Naive thymus-derived CD4-positive, alpha-beta T cell (primary cell): ENCODE results near the gene TP73. TPM values are rescaled to one million over a fixed set of nuclear protein-coding genes. Genes with fewer than 3 reads are reported as not detected.

Source experiments
- ATAC-seq: fragments of 150-1000 bp; cut with Tn5 transposase; 2 replicates; pipeline ENCODE4 v1.10.0; 2021; ENCODE audit warnings: mild to moderate bottlenecking, moderate library complexity
- CTCF ChIA-PET: fragments of 350-600 bp; sonication (Branson Sonifier 250); formaldehyde crosslinking; loops from one replicate; lab custom pipeline; 2021; ENCODE audit warnings: antibody characterized with exemption; lab: Charles Lee
- POLR2A ChIA-PET: fragments of 350-600 bp; sonication (Branson Sonifier 250); formaldehyde crosslinking; loops from one replicate; lab custom pipeline; 2021; ENCODE audit warnings: antibody characterized with exemption, inconsistent platforms; lab: Charles Lee
- DNase-seq, 9 donors: peaks; one replicate each; pipeline versions ENCODE4 v3.0.0 to v3.0.0-alpha.2; 2020 to 2022; ENCODE audit warnings: mixed read lengths in 1 of 9
- H3K27ac ChIP-seq: one replicate; pipeline ENCODE4 v1.7.0; 2013; ENCODE audit warnings: mild to moderate bottlenecking, low read depth, low read length, moderate library complexity
- H3K27me3 ChIP-seq, 2 donors: one replicate each; pipeline ENCODE4 v1.7.0; 2013; ENCODE audit warnings: low read length in 2 of 2, mild to moderate bottlenecking in 2 of 2, moderate library complexity in 2 of 2; ENCODE audit not compliant: control insufficient read depth in 2 of 2, insufficient read depth in 2 of 2
- H3K36me3 ChIP-seq, 3 experiments: 1 replicate in 2 of 3; 2 replicates in 1 of 3; pipeline ENCODE4 v1.7.0; 2013; ENCODE audit warnings: low read length in 3 of 3, mild to moderate bottlenecking in 3 of 3, moderate library complexity in 1 of 3; ENCODE audit not compliant: insufficient read depth in 3 of 3, control insufficient read depth in 2 of 3
- H3K4me1 ChIP-seq, 2 donors: one replicate each; pipeline ENCODE4 v1.7.0; 2013; ENCODE audit warnings: low read length in 2 of 2, mild to moderate bottlenecking in 2 of 2, moderate library complexity in 1 of 2; ENCODE audit not compliant: control insufficient read depth in 2 of 2, insufficient read depth in 2 of 2
- H3K4me3 ChIP-seq: 2 replicates; pipeline ENCODE4 v1.7.0; 2013; ENCODE audit warnings: mild to moderate bottlenecking, low read length
- H3K9me3 ChIP-seq, 3 experiments: 1 replicate in 2 of 3; 2 replicates in 1 of 3; pipeline ENCODE4 v1.7.0; 2013; ENCODE audit warnings: low read length in 3 of 3; ENCODE audit not compliant: control insufficient read depth in 2 of 3
- H3K27ac Mint-ChIP-seq, 9 donors: one replicate each; pipeline ENCODE4 v1.8.0; 2020 to 2022; ENCODE audit warnings: mixed read lengths in 9 of 9, mild to moderate bottlenecking in 8 of 9, moderate library complexity in 5 of 9, inconsistent platforms in 2 of 9
- H3K27me3 Mint-ChIP-seq, 5 donors: one replicate each; pipeline ENCODE4 v1.8.0; 2021 to 2022; ENCODE audit warnings: mixed read lengths in 5 of 5, mild to moderate bottlenecking in 1 of 5
- H3K36me3 Mint-ChIP-seq, 5 donors: one replicate each; pipeline ENCODE4 v1.8.0; 2020 to 2022; ENCODE audit warnings: mixed read lengths in 5 of 5, mild to moderate bottlenecking in 3 of 5, inconsistent platforms in 1 of 5
- H3K4me1 Mint-ChIP-seq, 7 donors: one replicate each; pipeline ENCODE4 v1.8.0; 2020 to 2022; ENCODE audit warnings: mixed read lengths in 7 of 7, mild to moderate bottlenecking in 3 of 7, inconsistent platforms in 1 of 7
- H3K4me3 Mint-ChIP-seq, 10 donors: one replicate each; pipeline ENCODE4 v1.8.0; 2020 to 2022; ENCODE audit warnings: mild to moderate bottlenecking in 10 of 10, mixed read lengths in 10 of 10, moderate library complexity in 6 of 10, inconsistent platforms in 2 of 10
- H3K9me3 Mint-ChIP-seq, 11 donors: one replicate each; pipeline ENCODE4 v1.8.0; 2020 to 2022; ENCODE audit warnings: mixed read lengths in 11 of 11, mild to moderate bottlenecking in 4 of 11, inconsistent platforms in 1 of 11, moderate library complexity in 1 of 11
- intact Hi-C, 2 donors: fragments of 100-400 bp; cut with micrococcal nuclease; formaldehyde crosslinking; loops; one replicate each; pipeline ENCODE4 v1.15.1; 2023
- polyA plus RNA-seq, 2 donors: library from polyadenylated mRNA; unstranded; fragments of 300-500 nt; fragmentation: Illumina TruSeq; gene quantifications; one replicate each; pipeline ENCODE4 v1.2.3, GENCODE V29; 2021
- total RNA-seq, 6 experiments: library from RNA in 5 of 6; stranded (reverse) in 5 of 6; gene quantifications; 1 replicate in 5 of 6; 2 replicates in 1 of 6; pipeline ENCODE4 v1.2.3 and lab custom pipeline; 2021 to 2026

Gene TP73
- total and polyA plus RNA-seq, 7 experiments from 2014 or later, result 0.03 to 2.4 (median 0.15) TPM; not detected in 2

DNA sequence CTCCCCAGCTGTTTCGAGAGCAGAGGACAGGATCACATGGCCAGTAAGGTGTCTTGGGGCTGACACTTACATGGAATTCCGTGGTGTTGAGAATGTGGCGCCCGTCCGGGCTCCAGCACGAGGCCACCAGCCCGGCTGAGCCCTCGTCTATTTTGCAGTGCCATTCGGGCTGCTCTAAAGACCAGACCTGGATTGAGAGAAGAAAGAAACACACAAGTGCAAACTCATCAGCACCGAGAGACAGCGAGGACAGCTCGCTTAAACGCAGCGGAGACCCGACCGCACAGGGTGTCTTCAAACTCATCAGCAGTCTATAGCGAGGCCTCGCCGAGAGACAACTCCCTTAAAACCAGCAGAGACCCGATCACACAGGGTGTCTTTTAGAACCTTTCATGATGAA is 5.7 kb upstream of the TP73 start:
- Histone ChIP-seq H3K9me3 (no peaks in the 10 kb centered on the region), H3K27ac (no peak overlapping the region), H3K4me3 (no peak overlapping the region), H3K36me3 (peaks cover 0 to 39% (median 0%) of the 10 kb centered on the region in 3 experiments), H3K4me1 (peaks cover 11 to 16% of the 10 kb centered on the region in 2 donors), H3K27me3 (peaks cover 0 to 11% of the 10 kb centered on the region in 2 donors)
- peak overlapping the region in 1 of 10 donors; percentile 7 for H3K4me3 Mint-ChIP-seq
- peaks cover 0 to 35% (median 13%) of the 10 kb centered on the region in 5 donors for H3K36me3 Mint-ChIP-seq
- H3K9me3 Mint-ChIP-seq, result no peaks in the 10 kb centered on the region
- H3K4me1 Mint-ChIP-seq, result peaks cover 19 to 37% (median 30%) of the 10 kb centered on the region in 7 donors
- ChIA-PET POLR2A (interaction anchor here (1.0 kb wide), 1 partner anchor 18 kb away, joined by 6 read pairs; no protein-coding TSS in a partner anchor), CTCF (no interaction called here)
- ATAC-seq (no peak), DNase-seq (no peak)
- intact Hi-C loops, result no loop called here
- H3K27ac Mint-ChIP-seq, result no peak overlapping the region
- peaks cover 0 to 14% (median 12%) of the 10 kb centered on the region in 5 donors for H3K27me3 Mint-ChIP-seq

GRCh38 chr1:3649342-3650247 is 2.7 kb upstream of the TP73 start, which contains the start of gene WRAP73:
WRAP73 (minus strand) TSS chr1:3650103; CDS start chr1:3649999, 104 bp downstream.
- Mint-ChIP-seq H3K27ac (peak within 1 kb of the TSS in 8 of 9 donors; percentile 2 to 82 (median 66)), H3K9me3 (no peaks in the 10 kb centered on the region), H3K4me3 (peak within 1 kb of the TSS; percentile 79 to 91 (median 87)), H3K4me1 (peaks cover 13 to 37% (median 33%) of the 10 kb centered on the region in 7 donors), H3K36me3 (peaks cover 0 to 18% (median 9%) of the 10 kb centered on the region in 5 donors), H3K27me3 (peaks cover 16 to 28% (median 28%) of the 10 kb centered on the region in 5 donors)
- Histone ChIP-seq H3K27ac (peak within 1 kb of the TSS; percentile 76), H3K27me3 (peaks cover 3 to 20% of the 10 kb centered on the region in 2 donors), H3K4me1 (peaks cover 11 to 16% of the 10 kb centered on the region in 2 donors), H3K36me3 (peaks cover 0 to 27% (median 0%) of the 10 kb centered on the region in 3 experiments), H3K9me3 (no peaks in the 10 kb centered on the region), H3K4me3 (peak within 1 kb of the TSS; percentile 63)
- peak; percentile 99 for ATAC-seq
- ChIA-PET POLR2A (interaction anchor here (0.8 to 1.9 kb wide), 3 partner anchors 20 to 81 kb away, joined by 4 to 10 read pairs (median 5); no protein-coding TSS in a partner anchor), CTCF (no interaction called here)
- DNase-seq, result peak; percentile 76 to 88 (median 85)
- intact Hi-C loops, result loop anchor here (1.0 to 5.0 kb wide), 9 partner anchors 25 to 1259 kb away; partner anchors contain the start of genes CEP104 (in 2 of the 2), DFFB (in 2 of the 2), LRRC47 (in 2 of the 2) and C1orf174 (in 1 of the 2)

- peaks cover 13 to 37% (median 33%) of the 10 kb centered on the region in 7 donors for H3K4me1 Mint-ChIP-seq
- Histone ChIP-seq H3K4me3 (peak overlapping the region; percentile 63), H3K36me3 (peaks cover 0 to 21% (median 0%) of the 10 kb centered on the region in 3 experiments), H3K27ac (no peak overlapping the region), H3K9me3 (no peaks in the 10 kb centered on the region), H3K27me3 (peaks cover 3 to 20% of the 10 kb centered on the region in 2 donors), H3K4me1 (peaks cover 11 to 16% of the 10 kb centered on the region in 2 donors)
- POLR2A ChIA-PET, result interaction anchor here (0.6 to 1.9 kb wide), 4 partner anchors 21 to 82 kb away, joined by 3 to 10 read pairs (median 4); no protein-coding TSS in a partner anchor
- H3K27me3 Mint-ChIP-seq, result peaks cover 20 to 36% (median 30%) of the 10 kb centered on the region in 5 donors
- H3K4me3 Mint-ChIP-seq, result peak overlapping the region; percentile 79 to 91 (median 86)
- intact Hi-C loops, result loop anchor here (1.0 to 5.0 kb wide), 9 partner anchors 26 to 1260 kb away; partner anchors contain the start of genes CEP104 (in 2 of the 2), DFFB (in 2 of the 2), LRRC47 (in 2 of the 2) and C1orf174 (in 1 of the 2)
- peak in 3 of 9 donors; percentile 7 to 16 (median 16) for DNase-seq
- H3K36me3 Mint-ChIP-seq, result peaks cover 0 to 12% (median 4%) of the 10 kb centered on the region in 5 donors
- peak overlapping the region in 6 of 9 donors; percentile 3 to 81 (median 48) for H3K27ac Mint-ChIP-seq
- no peak for ATAC-seq
- CTCF ChIA-PET, result no interaction called here
- H3K9me3 Mint-ChIP-seq, result no peaks in the 10 kb centered on the region
Observed at GRCh38 chr1:3650248-3651025, 1.9 kb upstream of the TP73 start.

GRCh38 chr1:3651026-3651929 is 1.0 kb upstream of the TP73 start:
- Mint-ChIP-seq H3K36me3 (peaks cover 0 to 9% (median 0%) of the 10 kb centered on the region in 5 donors), H3K4me1 (peaks cover 13 to 37% (median 33%) of the 10 kb centered on the region in 7 donors), H3K9me3 (no peaks in the 10 kb centered on the region), H3K4me3 (peak overlapping the region in 9 of 10 donors; percentile 39 to 88 (median 70)), H3K27ac (no peak overlapping the region), H3K27me3 (peaks cover 29 to 42% (median 33%) of the 10 kb centered on the region in 5 donors)
- DNase-seq, result peak in 5 of 9 donors; percentile 8 to 21 (median 16)
- H3K4me1 ChIP-seq, result peaks cover 11 to 16% of the 10 kb centered on the region in 2 donors
- ChIA-PET POLR2A (interaction anchor here (0.6 kb wide), 1 partner anchor 24 kb away, joined by 3 read pairs; no protein-coding TSS in a partner anchor), CTCF (no interaction called here)
- no peak for ATAC-seq
- no peaks in the 10 kb centered on the region for H3K9me3 ChIP-seq
- H3K4me3 ChIP-seq, result no peak overlapping the region
- H3K27me3 ChIP-seq, result peaks cover 3 to 20% of the 10 kb centered on the region in 2 donors
- H3K36me3 ChIP-seq, result peaks cover 0 to 12% (median 0%) of the 10 kb centered on the region in 3 experiments
- intact Hi-C loops, result loop anchor here (2.0 to 5.0 kb wide), 3 partner anchors 71 to 1260 kb away; partner anchors contain the start of genes MORN1 (in 1 of the 2) and RER1 (in 1 of the 2)
- no peak overlapping the region for H3K27ac ChIP-seq

DNA sequence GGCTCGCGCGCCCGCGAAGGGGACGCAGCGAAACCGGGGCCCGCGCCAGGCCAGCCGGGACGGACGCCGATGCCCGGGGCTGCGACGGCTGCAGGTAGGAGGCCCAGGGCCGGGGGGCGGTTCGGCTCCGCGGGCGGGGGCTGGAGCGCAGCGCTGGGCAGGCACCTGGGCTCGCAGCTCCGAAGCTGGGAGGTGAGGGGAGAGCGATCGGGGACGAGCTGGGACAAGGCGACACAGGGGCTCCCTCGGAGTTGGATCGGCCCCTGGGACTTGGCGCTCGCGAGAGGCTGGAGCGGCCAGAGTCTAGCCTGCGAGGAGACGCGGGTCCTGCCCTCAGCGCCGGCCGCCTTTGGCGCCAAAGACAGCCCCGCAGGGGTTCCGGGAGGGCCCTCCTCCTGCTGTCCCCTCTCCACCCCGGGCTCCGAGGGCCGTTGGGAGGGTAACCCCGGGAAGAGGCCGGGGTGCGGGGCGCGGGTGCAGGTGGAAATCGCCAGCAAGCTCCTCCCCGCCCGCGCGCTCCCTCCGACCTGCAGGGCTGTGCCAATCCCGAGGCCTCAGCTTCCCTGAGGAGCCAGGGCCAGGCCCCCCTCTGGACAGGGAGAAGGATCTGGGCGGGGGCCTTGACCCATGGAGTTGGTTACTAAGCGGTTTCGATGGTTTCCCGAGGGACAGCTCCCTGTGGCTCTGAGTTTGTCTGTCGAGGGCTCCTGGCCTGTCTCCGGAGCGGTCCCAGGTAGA is 401 bp downstream of the TP73 start:
- H3K27me3 Mint-ChIP-seq, result peaks cover 30 to 51% (median 37%) of the 10 kb centered on the region in 5 donors
- peak overlapping the region in 5 of 10 donors; percentile 7 to 50 (median 37) for H3K4me3 Mint-ChIP-seq
- Histone ChIP-seq H3K36me3 (no peaks in the 10 kb centered on the region), H3K27ac (no peak overlapping the region), H3K4me1 (peaks cover 11 to 16% of the 10 kb centered on the region in 2 donors), H3K4me3 (no peak overlapping the region), H3K27me3 (peaks cover 3 to 20% of the 10 kb centered on the region in 2 donors), H3K9me3 (no peaks in the 10 kb centered on the region)
- ATAC-seq (no peak), DNase-seq (peak in 1 of 9 donors; percentile 4)
- ChIA-PET CTCF (no interaction called here), POLR2A (interaction anchor here (0.7 kb wide), 1 partner anchor 103 kb away, joined by 3 read pairs; no protein-coding TSS in a partner anchor)
- H3K9me3 Mint-ChIP-seq, result no peaks in the 10 kb centered on the region
- no peak overlapping the region for H3K27ac Mint-ChIP-seq
- H3K4me1 Mint-ChIP-seq, result peaks cover 11 to 33% (median 28%) of the 10 kb centered on the region in 7 donors
- H3K36me3 Mint-ChIP-seq, result peaks cover 0 to under 1% (median 0%) of the 10 kb centered on the region in 5 donors
- intact Hi-C loops, result loop anchor here in 1 of 2 donors (5.0 kb wide), 1 partner anchor 70 kb away; no protein-coding TSS in a partner anchor
